Activated naive CD8-positive, alpha-beta T cell treated with anti-CD3 and anti-CD28 coated beads, Interleukin-2, amount 50 U/mL, for 24 hours (primary cell): ENCODE data around the gene DHX29.

Source experiments
- ATAC-seq: fragments of 150-1000 bp; cut with Tn5 transposase; one replicate; pipeline ENCODE4 v1.10.0; 2021
- DNase-seq: peaks from one replicate; pipeline ENCODE4 v3.0.0; 2021
- H3K27ac Mint-ChIP-seq: one replicate; pipeline ENCODE4 v1.8.0; 2021; ENCODE audit warnings: mild to moderate bottlenecking, mixed read lengths
- H3K27me3 Mint-ChIP-seq: one replicate; pipeline ENCODE4 v1.8.0; 2021; ENCODE audit warnings: mixed read lengths
- H3K36me3 Mint-ChIP-seq: one replicate; pipeline ENCODE4 v1.8.0; 2021; ENCODE audit warnings: low read depth, mixed read lengths
- H3K4me1 Mint-ChIP-seq: one replicate; pipeline ENCODE4 v1.8.0; 2021; ENCODE audit warnings: mixed read lengths
- H3K4me3 Mint-ChIP-seq: one replicate; pipeline ENCODE4 v1.8.0; 2021; ENCODE audit warnings: mild to moderate bottlenecking, moderate library complexity, mixed read lengths
- H3K9me3 Mint-ChIP-seq: one replicate; pipeline ENCODE4 v1.8.0; 2021; ENCODE audit warnings: mixed read lengths

DHX29 gene

GRCh38 chr5:55307383-55308253 is at the start of gene DHX29, which contains the start of gene MTREX:
DHX29 (minus strand) TSS chr5:55307694; CDS start chr5:55307573, 121 bp downstream.
MTREX (plus strand) TSS chr5:55307989; CDS start chr5:55308014, 25 bp downstream.
- ATAC-seq (peak; percentile 98), DNase-seq (peak; percentile 87)
- H3K27me3 Mint-ChIP-seq, result no peaks in the 10 kb centered on the region
- H3K4me1 Mint-ChIP-seq, result peaks cover 30% of the 10 kb centered on the region
- H3K4me3 Mint-ChIP-seq, result no peak within 1 kb of the TSS
- peaks cover 21% of the 10 kb centered on the region for H3K36me3 Mint-ChIP-seq
- H3K9me3 Mint-ChIP-seq, result no peaks in the 10 kb centered on the region
- no peak within 1 kb of the TSS for H3K27ac Mint-ChIP-seq

GRCh38 chr5:55356896-55357295 is 49.4 kb upstream of the DHX29 start:
- Mint-ChIP-seq H3K36me3 (peaks cover 60% of the 10 kb centered on the region), H3K27me3 (no peaks in the 10 kb centered on the region), H3K4me1 (no peaks in the 10 kb centered on the region), H3K27ac (no peak overlapping the region), H3K4me3 (no peak overlapping the region), H3K9me3 (no peaks in the 10 kb centered on the region)
- DNase-seq (no peak), ATAC-seq (no peak)

GRCh38 chr5:55350754-55351153 is 43.3 kb upstream of the DHX29 start:
- Mint-ChIP-seq H3K36me3 (peaks cover 73% of the 10 kb centered on the region), H3K27ac (no peak overlapping the region)
- no peak for ATAC-seq

GRCh38 chr5:55347786-55348185 is 40.3 kb upstream of the DHX29 start:
- peak overlapping the region; percentile 33 for H3K27ac Mint-ChIP-seq
- H3K27me3 Mint-ChIP-seq, result no peaks in the 10 kb centered on the region
- H3K4me3 Mint-ChIP-seq, result no peak overlapping the region
- H3K9me3 Mint-ChIP-seq, result no peaks in the 10 kb centered on the region
- H3K36me3 Mint-ChIP-seq, result peaks cover 68% of the 10 kb centered on the region
- DNase-seq (no peak), ATAC-seq (no peak)
- H3K4me1 Mint-ChIP-seq, result peaks cover 3% of the 10 kb centered on the region

More at GRCh38 chr5:55350754-55351153, 43.3 kb upstream of the DHX29 start:
- Mint-ChIP-seq H3K9me3 (no peaks in the 10 kb centered on the region), H3K4me1 (no peaks in the 10 kb centered on the region), H3K4me3 (no peak overlapping the region), H3K27me3 (no peaks in the 10 kb centered on the region)
- no peak for DNase-seq

- no peaks in the 10 kb centered on the region for H3K27me3 Mint-ChIP-seq
- no peak overlapping the region for H3K27ac Mint-ChIP-seq
- no peaks in the 10 kb centered on the region for H3K9me3 Mint-ChIP-seq
- H3K36me3 Mint-ChIP-seq, result peaks cover 67% of the 10 kb centered on the region
- DNase-seq, result no peak
- peaks cover 3% of the 10 kb centered on the region for H3K4me1 Mint-ChIP-seq
- ATAC-seq, result no peak
- no peak overlapping the region for H3K4me3 Mint-ChIP-seq
Observed at GRCh38 chr5:55345327-55345726, 37.8 kb upstream of the DHX29 start.

- no peaks in the 10 kb centered on the region for H3K27me3 Mint-ChIP-seq
- peaks cover 3% of the 10 kb centered on the region for H3K4me1 Mint-ChIP-seq
- peaks cover 61% of the 10 kb centered on the region for H3K36me3 Mint-ChIP-seq
- no peaks in the 10 kb centered on the region for H3K9me3 Mint-ChIP-seq
- H3K27ac Mint-ChIP-seq, result no peak overlapping the region
- ATAC-seq (no peak), DNase-seq (peak; percentile 66)
- no peak overlapping the region for H3K4me3 Mint-ChIP-seq
Observed at GRCh38 chr5:55344392-55344992, 37.0 kb upstream of the DHX29 start.

- no peak for ATAC-seq
- H3K27me3 Mint-ChIP-seq, result no peaks in the 10 kb centered on the region
- H3K4me1 Mint-ChIP-seq, result peaks cover 12% of the 10 kb centered on the region
- no peak overlapping the region for H3K4me3 Mint-ChIP-seq
- H3K36me3 Mint-ChIP-seq, result peaks cover 57% of the 10 kb centered on the region
- DNase-seq, result no peak
- no peak overlapping the region for H3K27ac Mint-ChIP-seq
- no peaks in the 10 kb centered on the region for H3K9me3 Mint-ChIP-seq
Observed at GRCh38 chr5:55343609-55344008, 36.1 kb upstream of the DHX29 start.

GRCh38 chr5:55343107-55343506 is 35.6 kb upstream of the DHX29 start:
- Mint-ChIP-seq H3K4me1 (peaks cover 17% of the 10 kb centered on the region), H3K36me3 (peaks cover 56% of the 10 kb centered on the region), H3K9me3 (no peaks in the 10 kb centered on the region), H3K27ac (no peak overlapping the region), H3K4me3 (no peak overlapping the region), H3K27me3 (no peaks in the 10 kb centered on the region)
- ATAC-seq, result no peak
- no peak for DNase-seq

GRCh38 chr5:55338810-55339243 is 31.3 kb upstream of the DHX29 start:
- peaks cover 27% of the 10 kb centered on the region for H3K4me1 Mint-ChIP-seq
- H3K36me3 Mint-ChIP-seq, result peaks cover 44% of the 10 kb centered on the region
- peak overlapping the region; percentile 13 for H3K4me3 Mint-ChIP-seq
- H3K9me3 Mint-ChIP-seq, result no peaks in the 10 kb centered on the region
- DNase-seq (peak; percentile 64), ATAC-seq (peak; percentile 96)
- no peaks in the 10 kb centered on the region for H3K27me3 Mint-ChIP-seq
- H3K27ac Mint-ChIP-seq, result peak overlapping the region; percentile 85

GRCh38 chr5:55338092-55338613 is 30.7 kb upstream of the DHX29 start:
- Mint-ChIP-seq H3K27ac (peak overlapping the region; percentile 85), H3K4me1 (peaks cover 27% of the 10 kb centered on the region), H3K36me3 (peaks cover 50% of the 10 kb centered on the region), H3K4me3 (peak overlapping the region; percentile 65), H3K27me3 (no peaks in the 10 kb centered on the region), H3K9me3 (no peaks in the 10 kb centered on the region)
- no peak for ATAC-seq
- no peak for DNase-seq

- peaks cover 31% of the 10 kb centered on the region for H3K4me1 Mint-ChIP-seq
- peaks cover 69% of the 10 kb centered on the region for H3K36me3 Mint-ChIP-seq
- no peaks in the 10 kb centered on the region for H3K9me3 Mint-ChIP-seq
- no peak overlapping the region for H3K4me3 Mint-ChIP-seq
- no peak overlapping the region for H3K27ac Mint-ChIP-seq
- ATAC-seq (no peak), DNase-seq (no peak)
- H3K27me3 Mint-ChIP-seq, result no peaks in the 10 kb centered on the region
Observed at GRCh38 chr5:55333811-55334210, 26.3 kb upstream of the DHX29 start.

- Mint-ChIP-seq H3K9me3 (no peaks in the 10 kb centered on the region), H3K4me3 (no peak overlapping the region), H3K27me3 (no peaks in the 10 kb centered on the region), H3K4me1 (peaks cover 23% of the 10 kb centered on the region), H3K36me3 (peaks cover 68% of the 10 kb centered on the region), H3K27ac (no peak overlapping the region)
- DNase-seq, result no peak
- ATAC-seq, result no peak
Observed at GRCh38 chr5:55333017-55333416, 25.5 kb upstream of the DHX29 start.

GRCh38 chr5:55331321-55331720 is 23.8 kb upstream of the DHX29 start:
- Mint-ChIP-seq H3K36me3 (peaks cover 67% of the 10 kb centered on the region), H3K27ac (no peak overlapping the region), H3K4me1 (peaks cover 23% of the 10 kb centered on the region), H3K9me3 (no peaks in the 10 kb centered on the region), H3K27me3 (no peaks in the 10 kb centered on the region), H3K4me3 (no peak overlapping the region)
- ATAC-seq (no peak), DNase-seq (no peak)

GRCh38 chr5:55327281-55327680 is 19.8 kb upstream of the DHX29 start:
- no peak overlapping the region for H3K4me3 Mint-ChIP-seq
- no peaks in the 10 kb centered on the region for H3K27me3 Mint-ChIP-seq
- DNase-seq, result no peak
- H3K4me1 Mint-ChIP-seq, result peaks cover 23% of the 10 kb centered on the region
- no peaks in the 10 kb centered on the region for H3K9me3 Mint-ChIP-seq
- no peak for ATAC-seq
- H3K27ac Mint-ChIP-seq, result peak overlapping the region; percentile 2
- H3K36me3 Mint-ChIP-seq, result peaks cover 51% of the 10 kb centered on the region

GRCh38 chr5:55325621-55326020 is 18.1 kb upstream of the DHX29 start:
- DNase-seq, result no peak
- Mint-ChIP-seq H3K9me3 (no peaks in the 10 kb centered on the region), H3K4me3 (no peak overlapping the region), H3K27me3 (no peaks in the 10 kb centered on the region), H3K27ac (no peak overlapping the region), H3K36me3 (peaks cover 37% of the 10 kb centered on the region), H3K4me1 (peaks cover 17% of the 10 kb centered on the region)
- ATAC-seq, result no peak
